Fibroblast of pulmonary artery (primary cell): ENCODE results near the gene C11orf54.

Experiments used
- DNase-seq: peaks from one replicate; pipeline ENCODE4 v3.0.0-alpha.2; 2010; ENCODE audit warnings: low read depth
- H3K4me3 ChIP-seq: replicated peaks from 2 replicates; pipeline ENCODE4 v1.5.1; 2011; ENCODE audit warnings: low read depth, mild to moderate bottlenecking, control low read depth, low read length, moderate library complexity
- CTCF ChIP-seq: IDR thresholded peaks from 2 replicates; pipeline ENCODE4 v1.5.1; 2011; ENCODE audit warnings: mild to moderate bottlenecking, control low read depth, low read length, inconsistent platforms; ENCODE audit errors: missing control alignments

The C11orf54 gene

GRCh38 chr11:93796441-93797231, 55.2 kb downstream of the C11orf54 start:
- no peak for DNase-seq
- TF ChIP-seq CTCF, result no peak
- H3K4me3 ChIP-seq, result no peak overlapping the region

GRCh38 chr11:93801366-93801765, 59.9 kb downstream of the C11orf54 start:
- TF ChIP-seq CTCF, result no peak
- no peak overlapping the region for H3K4me3 ChIP-seq
- DNase-seq, result no peak

- TF ChIP-seq CTCF, result no peak
- no peak overlapping the region for H3K4me3 ChIP-seq
- no peak for DNase-seq
These were observed 63.4 kb downstream of the C11orf54 start for GRCh38 chr11:93804879-93805278.

- no peak for DNase-seq
- H3K4me3 ChIP-seq, result no peak overlapping the region
- TF ChIP-seq CTCF, result no peak
These were observed 66.5 kb downstream of the C11orf54 start for GRCh38 chr11:93807980-93808379.

GRCh38 chr11:93813974-93814373, 72.5 kb downstream of the C11orf54 start:
- no peak overlapping the region for H3K4me3 ChIP-seq
- no peak for DNase-seq
- no peak for TF ChIP-seq CTCF
